ENCODE data around the gene BRF1.

GRCh38 chr14:105281371-105282097 is 19.3 kb downstream of the BRF1 start:
- TF ChIP-seq, protein P1, sequence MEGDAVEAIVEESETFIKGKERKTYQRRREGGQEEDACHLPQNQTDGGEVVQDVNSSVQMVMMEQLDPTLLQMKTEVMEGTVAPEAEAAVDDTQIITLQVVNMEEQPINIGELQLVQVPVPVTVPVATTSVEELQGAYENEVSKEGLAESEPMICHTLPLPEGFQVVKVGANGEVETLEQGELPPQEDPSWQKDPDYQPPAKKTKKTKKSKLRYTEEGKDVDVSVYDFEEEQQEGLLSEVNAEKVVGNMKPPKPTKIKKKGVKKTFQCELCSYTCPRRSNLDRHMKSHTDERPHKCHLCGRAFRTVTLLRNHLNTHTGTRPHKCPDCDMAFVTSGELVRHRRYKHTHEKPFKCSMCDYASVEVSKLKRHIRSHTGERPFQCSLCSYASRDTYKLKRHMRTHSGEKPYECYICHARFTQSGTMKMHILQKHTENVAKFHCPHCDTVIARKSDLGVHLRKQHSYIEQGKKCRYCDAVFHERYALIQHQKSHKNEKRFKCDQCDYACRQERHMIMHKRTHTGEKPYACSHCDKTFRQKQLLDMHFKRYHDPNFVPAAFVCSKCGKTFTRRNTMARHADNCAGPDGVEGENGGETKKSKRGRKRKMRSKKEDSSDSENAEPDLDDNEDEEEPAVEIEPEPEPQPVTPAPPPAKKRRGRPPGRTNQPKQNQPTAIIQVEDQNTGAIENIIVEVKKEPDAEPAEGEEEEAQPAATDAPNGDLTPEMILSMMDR (IDR thresholded peaks at IDR 0.05; ENCODE audit: poor library complexity), result peak; percentile 82
- TF ChIP-seq EZH2 (IDR thresholded peaks at IDR 0.05; ENCODE audit: borderline replicate concordance) (no peak), EZH2phosphoT487 (IDR thresholded peaks at IDR 0.05; ENCODE audit: low read depth, severe bottlenecking, unreplicated experiment) (no peak)

Data from hepatocyte (in vitro differentiated cells).